HL-60 (cell line): Measurements from ENCODE around the gene RDH16.

ENCODE experiments used
- POLR2AphosphoS5 ChIP-seq: IDR thresholded peaks from 2 replicates; pipeline ENCODE4 v1.6.1; 2012; ENCODE audit warnings: low read depth
- SPI1 ChIP-seq: IDR thresholded peaks from 2 replicates; pipeline ENCODE4 v1.6.1; 2012; ENCODE audit warnings: low read depth, mild to moderate bottlenecking, borderline replicate concordance
- TF ChIP-seq, protein P1 (sequence below): IDR thresholded peaks from one replicate; pipeline ENCODE4 v1.5.1; 2011; ENCODE audit warnings: low read length, control low read depth, inconsistent platforms; ENCODE audit not compliant: insufficient read depth
- TF ChIP-seq, protein P2 (sequence below): IDR thresholded peaks from 2 replicates; pipeline ENCODE4 v1.6.1; 2012; ENCODE audit warnings: low read depth; ENCODE audit not compliant: insufficient replicate concordance

DNA sequence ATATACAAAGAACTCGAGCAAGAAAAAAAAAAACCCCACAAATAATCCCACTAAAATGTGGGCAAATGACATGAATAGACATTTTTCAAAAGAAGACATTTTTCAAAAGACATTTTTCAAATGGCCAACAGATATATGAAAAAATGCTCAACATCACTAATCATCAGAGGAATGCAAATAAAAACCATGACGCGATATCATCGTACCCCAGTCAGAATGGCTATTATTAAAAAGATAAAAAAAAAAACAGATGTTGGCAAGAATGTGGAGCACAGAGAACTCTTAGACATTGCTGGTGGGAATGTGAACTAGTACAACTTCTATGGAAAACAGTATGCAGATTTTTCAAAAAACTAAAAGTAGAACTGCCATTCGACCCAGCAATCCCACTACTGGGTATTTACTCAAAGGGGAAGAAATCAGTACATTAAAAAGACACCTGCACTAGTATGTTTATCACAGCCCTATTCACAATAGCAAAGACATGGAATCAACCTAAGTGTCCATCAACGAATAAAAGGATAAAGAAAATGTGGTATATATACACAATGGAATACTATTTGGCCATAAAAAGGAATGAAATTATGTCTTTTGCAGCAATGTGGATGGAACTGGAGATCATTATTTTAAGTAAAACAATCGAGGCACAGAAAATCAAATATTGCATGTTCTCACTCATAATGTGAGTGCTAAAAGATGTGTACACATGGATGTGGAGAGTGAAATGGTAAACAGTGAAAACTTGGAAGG lies 32.6 kb upstream of the RDH16 start:
- TF ChIP-seq, protein P1, sequence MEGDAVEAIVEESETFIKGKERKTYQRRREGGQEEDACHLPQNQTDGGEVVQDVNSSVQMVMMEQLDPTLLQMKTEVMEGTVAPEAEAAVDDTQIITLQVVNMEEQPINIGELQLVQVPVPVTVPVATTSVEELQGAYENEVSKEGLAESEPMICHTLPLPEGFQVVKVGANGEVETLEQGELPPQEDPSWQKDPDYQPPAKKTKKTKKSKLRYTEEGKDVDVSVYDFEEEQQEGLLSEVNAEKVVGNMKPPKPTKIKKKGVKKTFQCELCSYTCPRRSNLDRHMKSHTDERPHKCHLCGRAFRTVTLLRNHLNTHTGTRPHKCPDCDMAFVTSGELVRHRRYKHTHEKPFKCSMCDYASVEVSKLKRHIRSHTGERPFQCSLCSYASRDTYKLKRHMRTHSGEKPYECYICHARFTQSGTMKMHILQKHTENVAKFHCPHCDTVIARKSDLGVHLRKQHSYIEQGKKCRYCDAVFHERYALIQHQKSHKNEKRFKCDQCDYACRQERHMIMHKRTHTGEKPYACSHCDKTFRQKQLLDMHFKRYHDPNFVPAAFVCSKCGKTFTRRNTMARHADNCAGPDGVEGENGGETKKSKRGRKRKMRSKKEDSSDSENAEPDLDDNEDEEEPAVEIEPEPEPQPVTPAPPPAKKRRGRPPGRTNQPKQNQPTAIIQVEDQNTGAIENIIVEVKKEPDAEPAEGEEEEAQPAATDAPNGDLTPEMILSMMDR: no peak
- TF ChIP-seq POLR2AphosphoS5 (no peak), SPI1 (no peak)
- TF ChIP-seq, protein P2, sequence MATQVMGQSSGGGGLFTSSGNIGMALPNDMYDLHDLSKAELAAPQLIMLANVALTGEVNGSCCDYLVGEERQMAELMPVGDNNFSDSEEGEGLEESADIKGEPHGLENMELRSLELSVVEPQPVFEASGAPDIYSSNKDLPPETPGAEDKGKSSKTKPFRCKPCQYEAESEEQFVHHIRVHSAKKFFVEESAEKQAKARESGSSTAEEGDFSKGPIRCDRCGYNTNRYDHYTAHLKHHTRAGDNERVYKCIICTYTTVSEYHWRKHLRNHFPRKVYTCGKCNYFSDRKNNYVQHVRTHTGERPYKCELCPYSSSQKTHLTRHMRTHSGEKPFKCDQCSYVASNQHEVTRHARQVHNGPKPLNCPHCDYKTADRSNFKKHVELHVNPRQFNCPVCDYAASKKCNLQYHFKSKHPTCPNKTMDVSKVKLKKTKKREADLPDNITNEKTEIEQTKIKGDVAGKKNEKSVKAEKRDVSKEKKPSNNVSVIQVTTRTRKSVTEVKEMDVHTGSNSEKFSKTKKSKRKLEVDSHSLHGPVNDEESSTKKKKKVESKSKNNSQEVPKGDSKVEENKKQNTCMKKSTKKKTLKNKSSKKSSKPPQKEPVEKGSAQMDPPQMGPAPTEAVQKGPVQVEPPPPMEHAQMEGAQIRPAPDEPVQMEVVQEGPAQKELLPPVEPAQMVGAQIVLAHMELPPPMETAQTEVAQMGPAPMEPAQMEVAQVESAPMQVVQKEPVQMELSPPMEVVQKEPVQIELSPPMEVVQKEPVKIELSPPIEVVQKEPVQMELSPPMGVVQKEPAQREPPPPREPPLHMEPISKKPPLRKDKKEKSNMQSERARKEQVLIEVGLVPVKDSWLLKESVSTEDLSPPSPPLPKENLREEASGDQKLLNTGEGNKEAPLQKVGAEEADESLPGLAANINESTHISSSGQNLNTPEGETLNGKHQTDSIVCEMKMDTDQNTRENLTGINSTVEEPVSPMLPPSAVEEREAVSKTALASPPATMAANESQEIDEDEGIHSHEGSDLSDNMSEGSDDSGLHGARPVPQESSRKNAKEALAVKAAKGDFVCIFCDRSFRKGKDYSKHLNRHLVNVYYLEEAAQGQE: no peak
